HG03457 (cell line): ENCODE measurements around the gene KCNJ10.
"Not testable (repeated sequence)": the region's sequence is repeated elsewhere in the genome, so short reads cannot be mapped to it uniquely, and the experiment has no call there.

Source experiments
- ATAC-seq: cut with Tn5 transposase; IDR thresholded peaks from one replicate; pipeline ENCODE4 v1.9.1; 2021; ENCODE audit warnings: moderate number of reproducible peaks; ENCODE audit not compliant: unreplicated experiment

KCNJ10 gene

GRCh38 chr1:160062230-160062532 lies 7.8 kb downstream of the KCNJ10 start:
- ATAC-seq: no peak

GRCh38 chr1:160061369-160062229 lies 8.4 kb downstream of the KCNJ10 start:
- ATAC-seq: no peak

- no peak for ATAC-seq
Observed at GRCh38 chr1:160058087-160058486, 11.9 kb downstream of the KCNJ10 start.

- no peak for ATAC-seq
Observed at GRCh38 chr1:160056648-160057169, 13.3 kb downstream of the KCNJ10 start.

- no peak for ATAC-seq
Observed at GRCh38 chr1:160053548-160054365, 16.2 kb downstream of the KCNJ10 start.

GRCh38 chr1:160052936-160053335 lies 17.0 kb downstream of the KCNJ10 start:
- ATAC-seq: no peak

- no peak for ATAC-seq
Observed at GRCh38 chr1:160050619-160051018, 19.3 kb downstream of the KCNJ10 start.

- not testable (repeated sequence) for ATAC-seq
Observed at GRCh38 chr1:160050182-160050581, 19.8 kb downstream of the KCNJ10 start.

- no peak for ATAC-seq
Observed at GRCh38 chr1:160049101-160049500, 20.9 kb downstream of the KCNJ10 start.

- no peak for ATAC-seq
Observed at GRCh38 chr1:160048335-160048734, 21.6 kb downstream of the KCNJ10 start.

GRCh38 chr1:160047111-160047991 lies 22.6 kb downstream of the KCNJ10 start:
- ATAC-seq: no peak

- ATAC-seq: no peak
Observed at GRCh38 chr1:160046494-160047110, 23.4 kb downstream of the KCNJ10 start.

GRCh38 chr1:160045653-160046052 lies 24.3 kb downstream of the KCNJ10 start:
- no peak for ATAC-seq

- ATAC-seq: no peak
Observed at GRCh38 chr1:160043543-160043942, 26.4 kb downstream of the KCNJ10 start.

- no peak for ATAC-seq
Observed at GRCh38 chr1:160040476-160040875, 29.5 kb downstream of the KCNJ10 start.

- ATAC-seq: no peak
Observed at GRCh38 chr1:160032165-160032820, 37.7 kb downstream of the KCNJ10 start.

- ATAC-seq: peak; percentile 97
Observed at GRCh38 chr1:160031365-160032164, 38.4 kb downstream of the KCNJ10 start, which contains the start of gene PIGM. PIGM (minus strand) TSS chr1:160031990; CDS start chr1:160031739, 251 bp downstream.

GRCh38 chr1:160030657-160031364 lies 39.1 kb downstream of the KCNJ10 start:
- no peak for ATAC-seq
